HepG2 (cell line): ENCODE results near the gene PPP2R5C. TPM values are rescaled to one million over a fixed set of nuclear protein-coding genes. Genes with fewer than 3 reads are reported as not detected.

Source experiments
- CTCF ChIP-seq: sonication (generic); formaldehyde crosslinking; IDR thresholded peaks from 2 replicates; pipeline ENCODE4 v1.5.0; 2020; ENCODE audit warnings: mild to moderate bottlenecking, missing genetic modification reagents, moderate library complexity
- KAT2B ChIP-seq: fragments of 150-350 bp; IDR thresholded peaks from 2 replicates; pipeline ENCODE4 v1.6.1; 2014; ENCODE audit warnings: low read depth, low read length, borderline replicate concordance
- KMT2B ChIP-seq: IDR thresholded peaks from 2 replicates; pipeline ENCODE4 v1.6.1; 2016; ENCODE audit warnings: missing genetic modification reagents, missing compliant biosample characterization
- MYNN ChIP-seq: sonication (generic); formaldehyde crosslinking; IDR thresholded peaks from 2 replicates; pipeline ENCODE4 v1.4.0; 2020; ENCODE audit warnings: mild to moderate bottlenecking, low read depth, missing genetic modification reagents
- PHF20 ChIP-seq: sonication (generic); formaldehyde crosslinking; IDR thresholded peaks from 2 replicates; pipeline ENCODE4 v1.5.0; 2020; ENCODE audit warnings: mild to moderate bottlenecking, missing genetic modification reagents
- SNRNP70 ChIP-seq: fragments of 200-400 bp; formaldehyde crosslinking; IDR thresholded peaks from 2 replicates; pipeline ENCODE4 v1.6.1; 2017; ENCODE audit warnings: mild to moderate bottlenecking, low read depth, low read length, moderate library complexity
- ZBTB34 ChIP-seq: sonication (generic); formaldehyde crosslinking; IDR thresholded peaks from 2 replicates; pipeline ENCODE4 v1.8.0; 2022; ENCODE audit warnings: mild to moderate bottlenecking, missing genetic modification reagents
- ZBTB39 ChIP-seq: sonication (generic); formaldehyde crosslinking; IDR thresholded peaks from 2 replicates; pipeline ENCODE4 v1.5.0; 2020; ENCODE audit warnings: missing genetic modification reagents
- ZBTB40 ChIP-seq, 2 experiments: fragments of 450-650 bp in 1 of 2; sonication (generic) in 1 of 2; formaldehyde crosslinking in 1 of 2; IDR thresholded peaks; 2 replicates each; pipeline versions ENCODE4 v1.6.1 to v1.8.0; 2016 to 2022; ENCODE audit warnings: antibody characterized with exemption in 1 of 2, mild to moderate bottlenecking in 1 of 2, missing genetic modification reagents in 1 of 2
- ZFP82 ChIP-seq: sonication (generic); formaldehyde crosslinking; IDR thresholded peaks from 2 replicates; pipeline ENCODE4 v1.5.1; 2020; ENCODE audit warnings: mild to moderate bottlenecking, missing genetic modification reagents, borderline replicate concordance
- ZNF841 ChIP-seq: sonication (generic); formaldehyde crosslinking; IDR thresholded peaks from 2 replicates; pipeline ENCODE4 v1.8.1; 2023; ENCODE audit warnings: missing genetic modification reagents, borderline replicate concordance
- polyA plus RNA-seq, 8 experiments: library from polyadenylated mRNA; depleted of rRNA in 3 of 8; stranded (reverse) in 7 of 8; unstranded in 1 of 8; fragments of >200 nt; fragmentation: Illumina TruSeq in 4 of 8; extraction: Trizol in 4 of 8; gene quantifications; 2 replicates each; pipeline versions ENCODE4 v1.2.1 to v1.2.3, GENCODE V29; 2011 to 2016; ENCODE audit warnings: low read depth in 4 of 8, missing spikeins in 1 of 8, mixed read lengths in 1 of 8; ENCODE audit not compliant: insufficient read depth in 1 of 8
- total RNA-seq, 5 experiments: library from RNA; depleted of rRNA; stranded (reverse); fragments of >200 nt; fragmentation: Illumina TruSeq; extraction: Trizol; gene quantifications; 2 replicates each; pipeline ENCODE4 v1.2.3, GENCODE V29; 2016; ENCODE audit warnings: low read depth in 1 of 5

Gene PPP2R5C
- total and polyA plus RNA-seq, 2 of the 13 experiments (the other 11 are each of a cell fraction or from before 2014, with no cell fraction given), result 74.3 to 78.5 TPM

- no peak for TF ChIP-seq ZBTB39 (CRISPR knock-in tag)
- no peak for TF ChIP-seq ZBTB40 (IDR thresholded peaks at IDR 0.05)
- TF ChIP-seq ZBTB40 (CRISPR knock-in tag; IDR thresholded peaks at IDR 0.05), result no peak
- TF ChIP-seq CTCF (CRISPR knock-in tag), result no peak
- no peak for TF ChIP-seq SNRNP70
- TF ChIP-seq KMT2B (CRISPR knock-in tag), result no peak
- no peak for TF ChIP-seq ZBTB34 (CRISPR knock-in tag)
- TF ChIP-seq KAT2B, result no peak
- no peak for TF ChIP-seq ZNF841
- no peak for TF ChIP-seq PHF20 (CRISPR knock-in tag)
- no peak for TF ChIP-seq MYNN (CRISPR knock-in tag)
- TF ChIP-seq ZFP82 (CRISPR knock-in tag), result no peak
Observed at GRCh38 chr14:101820283-101820798, 58.8 kb downstream of the PPP2R5C start (continued).
